Endothelial cell of umbilical vein (primary cell): ENCODE measurements around the gene CCDC188. TPM values are rescaled to one million over a fixed set of nuclear protein-coding genes. Genes with fewer than 3 reads are reported as not detected.

Experiments used
- BruUV-seq: library from RNA; stranded (reverse); fragments of 400-500 nt; replicated peaks from 2 replicates; lab custom pipeline; 2021; lab: Mats Ljungman, UMichigan
- CTCF ChIA-PET: fragments of 300-600, 350-600 bp; sonication (Branson Sonifier 250); formaldehyde crosslinking; loops from one replicate; lab custom pipeline; 2021; ENCODE audit warnings: antibody characterized with exemption, inconsistent platforms; lab: Charles Lee
- POLR2A ChIA-PET: fragments of 300-600, 350-600 bp; sonication (Branson Sonifier 250); formaldehyde crosslinking; loops from one replicate; lab custom pipeline; 2021; ENCODE audit warnings: antibody characterized with exemption, inconsistent platforms; lab: Charles Lee
- DNase-seq: peaks from one replicate; pipeline ENCODE4 v3.0.0-alpha.2; 2011; ENCODE audit warnings: low read depth, low spot score
- FAIRE-seq: peaks from 2 replicates; lab custom pipeline; 2011; peaks lifted over from hg19 to GRCh38; lab: Jason Lieb, UNC
- H2AFZ ChIP-seq: 2 replicates; pipeline ENCODE4 v1.6.0; 2012; ENCODE audit warnings: low read depth, low read length, control low read depth, inconsistent platforms
- H3K27ac ChIP-seq: 2 replicates; pipeline ENCODE4 v1.5.1; 2011; ENCODE audit warnings: low read depth, mild to moderate bottlenecking, control low read depth, low read length, moderate library complexity; ENCODE audit not compliant: insufficient read depth
- H3K27me3 ChIP-seq, 2 experiments: 2 replicates each; pipeline versions ENCODE4 v1.6.0 to v1.6.1; 2011; ENCODE audit warnings: low read length in 2 of 2, mixed read lengths in 1 of 2; ENCODE audit not compliant: control insufficient read depth in 2 of 2, insufficient read depth in 2 of 2
- H3K36me3 ChIP-seq, 2 experiments: 2 replicates in 1 of 2; 3 replicates in 1 of 2; pipeline ENCODE4 v1.5.1; 2011; ENCODE audit warnings: low read length in 2 of 2, mild to moderate bottlenecking in 1 of 2, moderate library complexity in 1 of 2; ENCODE audit not compliant: control insufficient read depth in 2 of 2, insufficient read depth in 2 of 2; ENCODE audit errors: extremely low read depth in 1 of 2
- H3K4me1 ChIP-seq: 3 replicates; pipeline ENCODE4 v1.5.1; 2011; ENCODE audit warnings: mild to moderate bottlenecking, low read length; ENCODE audit not compliant: control insufficient read depth, insufficient read depth; ENCODE audit errors: extremely low read depth
- H3K4me2 ChIP-seq: 2 replicates; pipeline ENCODE4 v1.6.1; 2011; ENCODE audit warnings: low read length, control low read depth, mixed read lengths; ENCODE audit not compliant: insufficient read depth
- H3K4me3 ChIP-seq, 3 experiments: fragments of 200-600 bp in 1 of 3; sonication (generic), shearing (Covaris generic) in 1 of 3; replicated peaks in 1 of 3; 2 replicates each; pipeline ENCODE4 v1.5.1; 2011 to 2016; ENCODE audit warnings: control low read depth in 3 of 3, low read length in 3 of 3, mild to moderate bottlenecking in 2 of 3, inconsistent platforms in 1 of 3, low read depth in 1 of 3, moderate library complexity in 1 of 3; ENCODE audit not compliant: insufficient read depth in 1 of 3
- H3K79me2 ChIP-seq: 2 replicates; pipeline ENCODE4 v1.6.0; 2012; ENCODE audit warnings: low read length, inconsistent platforms; ENCODE audit not compliant: control insufficient read depth, insufficient read depth
- H3K9ac ChIP-seq: replicated peaks from 2 replicates; pipeline ENCODE3; 2011; ENCODE audit warnings: low read length, control low read depth; ENCODE audit not compliant: insufficient read depth; ENCODE audit errors: extremely low read depth
- H3K9me1 ChIP-seq: replicated peaks from 3 replicates; pipeline ENCODE4 v1.6.0; 2011; ENCODE audit warnings: mild to moderate bottlenecking, low read length; ENCODE audit not compliant: control insufficient read depth, insufficient read depth; ENCODE audit errors: extremely low read depth
- H3K9me3 ChIP-seq: replicated peaks from 2 replicates; pipeline ENCODE4 v1.5.1; 2012; ENCODE audit warnings: low read length, inconsistent platforms; ENCODE audit not compliant: control insufficient read depth, insufficient read depth
- H4K20me1 ChIP-seq: replicated peaks from 2 replicates; pipeline ENCODE3; 2011; ENCODE audit warnings: mild to moderate bottlenecking, low read length; ENCODE audit not compliant: control insufficient read depth, insufficient read depth; ENCODE audit errors: extremely low read depth
- EZH2 ChIP-seq: IDR thresholded peaks from 2 replicates; pipeline ENCODE4 v1.6.1; 2012; ENCODE audit warnings: borderline replicate concordance, low read depth, mild to moderate bottlenecking, moderate library complexity, low read length, inconsistent platforms; ENCODE audit not compliant: severe bottlenecking
- FOS ChIP-seq: IDR thresholded peaks from 2 replicates; pipeline ENCODE4 v1.6.1; 2011; ENCODE audit warnings: mild to moderate bottlenecking, low read length, moderate library complexity, borderline replicate concordance; ENCODE audit not compliant: insufficient read depth
- GATA2 ChIP-seq: IDR thresholded peaks from 2 replicates; pipeline ENCODE4 v1.7.0; 2011; ENCODE audit warnings: low read depth, mild to moderate bottlenecking, moderate library complexity, mixed read lengths, low read length; ENCODE audit not compliant: insufficient read length, insufficient read depth
- JUN ChIP-seq: IDR thresholded peaks from 2 replicates; pipeline ENCODE4 v1.6.1; 2011; ENCODE audit warnings: borderline replicate concordance, low read depth; ENCODE audit not compliant: insufficient read length, insufficient read depth
- MAX ChIP-seq: IDR thresholded peaks from 2 replicates; pipeline ENCODE4 v1.6.1; 2011; ENCODE audit not compliant: insufficient read depth, insufficient read length
- MYC ChIP-seq: IDR thresholded peaks from one replicate; pipeline ENCODE4 v1.6.1; 2011; ENCODE audit warnings: mild to moderate bottlenecking, low read depth, low read length
- POLR2A ChIP-seq: IDR thresholded peaks from 2 replicates; pipeline ENCODE4 v1.6.1; 2012; ENCODE audit warnings: low read depth, mild to moderate bottlenecking, control low read depth, low read length
- POLR2AphosphoS5 ChIP-seq: IDR thresholded peaks from 2 replicates; pipeline ENCODE4 v1.6.1; 2012; ENCODE audit warnings: low read depth, mild to moderate bottlenecking, control low read depth, low read length, moderate library complexity; ENCODE audit not compliant: insufficient read depth
- dilution Hi-C: fragments of 300-500 bp; cut with MboI; formaldehyde crosslinking; loops from one replicate; pipeline ENCODE4 v1.15.0; 2019; ENCODE audit warnings: low sequenced_read_pairs; ENCODE audit not compliant: extremely low pct_ligation_motif_present
- intact Hi-C: fragments of 100-400 bp; cut with micrococcal nuclease; formaldehyde crosslinking; loops from one replicate; pipeline ENCODE4 v1.10.0; 2022
- polyA plus RNA-seq, 4 experiments: library from polyadenylated mRNA; depleted of rRNA in 3 of 4; stranded (reverse) in 3 of 4; unstranded in 1 of 4; fragments of >200 nt; gene quantifications; 2 replicates each; pipeline versions ENCODE4 v1.2.1 to v1.2.3, GENCODE V29; 2011 to 2012; ENCODE audit warnings: missing spikeins in 1 of 4
- total RNA-seq: library from RNA; stranded (reverse); gene quantifications from 2 replicates; pipeline ENCODE4 v1.2.3, GENCODE V29; 2021
- TF ChIP-seq, protein P1 (sequence below), 2 donors: IDR thresholded peaks; 1 replicate in 1 of 2; 2 replicates in 1 of 2; pipeline ENCODE4 v1.5.1; 2011; ENCODE audit warnings: low read length in 2 of 2, mild to moderate bottlenecking in 2 of 2, moderate library complexity in 2 of 2, control low read depth in 1 of 2, inconsistent platforms in 1 of 2, low read depth in 1 of 2; ENCODE audit not compliant: insufficient read depth in 1 of 2; ENCODE audit errors: extremely low read depth in 1 of 2

Gene CCDC188
- total and polyA plus RNA-seq, 2 donors (not counting 3 experiments of a cell fraction or from before 2014, with no cell fraction given): 9.4 to 9.8 TPM

DNA sequence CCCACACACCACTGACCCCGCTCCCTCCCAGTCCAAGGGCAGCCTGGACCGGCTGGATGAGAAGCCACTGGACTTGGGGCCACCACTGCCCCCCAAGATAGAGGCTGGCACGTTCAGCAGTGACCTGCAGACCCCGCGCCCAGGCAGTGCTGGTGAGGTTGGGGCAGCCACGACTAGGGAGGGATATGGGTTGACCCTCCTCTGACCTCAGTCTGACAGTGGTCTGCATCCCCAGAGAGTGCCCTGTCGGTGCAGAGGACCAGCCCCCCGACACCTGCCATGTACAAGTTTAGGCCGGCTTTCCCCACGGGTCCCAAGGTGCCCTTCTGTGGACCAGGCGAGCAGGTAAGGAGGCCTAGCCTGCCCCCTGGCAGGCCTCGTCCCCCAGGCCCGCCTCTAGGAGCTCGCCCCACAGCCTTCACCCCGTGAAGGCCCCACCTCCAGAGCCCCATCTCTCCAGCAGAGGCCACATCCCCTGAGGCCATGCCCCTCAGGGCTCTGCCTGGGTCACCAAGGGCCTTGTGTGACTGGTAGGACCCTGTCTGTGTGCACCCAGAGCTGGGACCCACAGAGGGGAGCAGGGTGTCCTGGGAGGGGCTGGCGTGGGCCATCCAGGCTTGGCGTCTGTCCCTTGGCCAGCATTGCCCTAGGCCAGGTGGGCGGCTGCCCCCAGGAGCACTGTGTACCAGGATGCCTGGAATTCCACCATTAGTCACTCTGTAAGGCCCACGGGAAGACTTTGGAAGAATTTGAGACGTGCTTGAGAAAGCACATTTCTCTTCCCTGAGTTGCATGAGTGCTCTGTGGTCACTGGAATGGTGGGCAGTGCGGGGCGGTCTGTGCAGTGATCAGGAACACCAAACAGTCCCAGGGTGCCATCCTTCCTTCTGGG, 9.4 kb downstream of the CCDC188 start:
- TF ChIP-seq MAX: no peak
- TF ChIP-seq, protein P1, sequence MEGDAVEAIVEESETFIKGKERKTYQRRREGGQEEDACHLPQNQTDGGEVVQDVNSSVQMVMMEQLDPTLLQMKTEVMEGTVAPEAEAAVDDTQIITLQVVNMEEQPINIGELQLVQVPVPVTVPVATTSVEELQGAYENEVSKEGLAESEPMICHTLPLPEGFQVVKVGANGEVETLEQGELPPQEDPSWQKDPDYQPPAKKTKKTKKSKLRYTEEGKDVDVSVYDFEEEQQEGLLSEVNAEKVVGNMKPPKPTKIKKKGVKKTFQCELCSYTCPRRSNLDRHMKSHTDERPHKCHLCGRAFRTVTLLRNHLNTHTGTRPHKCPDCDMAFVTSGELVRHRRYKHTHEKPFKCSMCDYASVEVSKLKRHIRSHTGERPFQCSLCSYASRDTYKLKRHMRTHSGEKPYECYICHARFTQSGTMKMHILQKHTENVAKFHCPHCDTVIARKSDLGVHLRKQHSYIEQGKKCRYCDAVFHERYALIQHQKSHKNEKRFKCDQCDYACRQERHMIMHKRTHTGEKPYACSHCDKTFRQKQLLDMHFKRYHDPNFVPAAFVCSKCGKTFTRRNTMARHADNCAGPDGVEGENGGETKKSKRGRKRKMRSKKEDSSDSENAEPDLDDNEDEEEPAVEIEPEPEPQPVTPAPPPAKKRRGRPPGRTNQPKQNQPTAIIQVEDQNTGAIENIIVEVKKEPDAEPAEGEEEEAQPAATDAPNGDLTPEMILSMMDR (IDR thresholded peaks at IDR 0.05; ENCODE audit: extremely low read depth in 1 of 2, insufficient read depth in 1 of 2, low read depth in 1 of 2, low read length in 2 of 2): no peak
- TF ChIP-seq FOS: no peak
- TF ChIP-seq POLR2AphosphoS5: no peak
- TF ChIP-seq JUN: no peak
- no peak for TF ChIP-seq POLR2A
- TF ChIP-seq GATA2: no peak
- TF ChIP-seq EZH2: no peak
- TF ChIP-seq MYC: no peak
- Histone ChIP-seq H3K27me3 (no peaks in the 10 kb centered on the region), H3K4me1 (no peaks in the 10 kb centered on the region), H3K9me1 (no peaks in the 10 kb centered on the region), H2AFZ (no peak overlapping the region), H4K20me1 (no peaks in the 10 kb centered on the region), H3K9ac (no peak overlapping the region), H3K4me2 (no peak overlapping the region), H3K9me3 (no peaks in the 10 kb centered on the region), H3K36me3 (peaks cover 3 to 18% of the 10 kb centered on the region in 2 experiments), H3K27ac (no peak overlapping the region), H3K4me3 (no peak overlapping the region), H3K79me2 (peaks cover 20% of the 10 kb centered on the region)
- dilution Hi-C loops (no loop called here), intact Hi-C loops (no loop called here)
- FAIRE-seq (no peak), DNase-seq (no peak)
- POLR2A ChIA-PET: no interaction called here
- CTCF ChIA-PET: no interaction called here
- no TSS peak for BruUV-seq
